ENCODE results near the gene BORCS8. TPM values are rescaled to one million over a fixed set of nuclear protein-coding genes. Genes with fewer than 3 reads are reported as not detected.

The BORCS8 gene
- total and polyA plus RNA-seq, 12 donors, result 21.1 to 33.2 (median 25.0) TPM

DNA sequence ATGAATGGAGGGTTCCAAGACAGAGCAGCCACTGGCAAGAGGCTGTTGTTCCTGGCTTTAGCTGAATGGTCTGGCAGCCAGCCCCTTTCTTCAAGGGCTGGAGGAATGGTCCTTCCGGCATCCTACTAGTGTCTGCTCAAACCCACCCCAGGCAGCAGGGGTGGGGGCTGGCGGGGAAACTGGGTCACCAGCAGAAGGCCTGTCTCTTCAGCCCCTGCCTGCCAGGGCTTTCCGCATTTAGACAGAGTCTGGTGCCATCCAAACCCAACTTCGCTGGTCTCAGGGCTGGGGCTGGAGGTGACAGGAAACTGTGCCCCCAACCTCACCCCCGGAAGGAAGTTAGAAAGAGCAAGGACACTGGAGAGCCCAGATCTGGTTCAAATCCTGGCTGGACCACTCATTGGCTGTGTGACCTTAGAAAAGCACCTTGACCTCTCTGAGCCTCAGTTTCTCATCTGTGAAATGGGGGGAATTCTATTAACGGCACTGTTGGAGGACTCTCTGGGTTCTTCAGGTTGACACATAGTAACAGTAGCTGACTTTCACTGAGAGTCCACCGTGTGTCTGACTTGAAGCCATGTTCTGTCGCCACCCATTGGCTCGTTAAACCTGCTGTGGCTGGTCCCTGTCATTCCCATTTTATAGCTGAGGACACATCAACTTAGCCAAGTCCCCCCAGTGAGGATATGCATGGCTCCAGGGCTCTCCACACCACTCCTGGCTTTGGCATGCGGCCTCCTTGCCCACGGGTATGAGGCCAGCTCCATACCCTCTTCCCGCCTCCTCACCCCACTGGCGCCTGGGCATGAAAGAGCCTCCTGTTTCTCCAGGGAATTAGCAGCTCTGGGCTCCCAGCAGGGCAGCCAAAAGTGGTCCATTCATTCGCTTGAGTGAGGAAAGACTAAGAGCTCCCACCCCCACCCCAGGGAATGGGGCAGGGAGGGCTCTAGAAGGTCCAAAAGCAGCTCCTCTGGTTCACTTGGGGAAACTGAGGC, 13.8 kb upstream of the BORCS8 start:
- no peaks in the 10 kb centered on the region for H3K9me3 ChIP-seq
- H3K27ac ChIP-seq, result no peak overlapping the region
- H3K4me1 ChIP-seq, result peaks cover 4 to 15% (median 10%) of the 10 kb centered on the region in 9 donors
- intact Hi-C loops (cut with DNase I), result no loop called here
- peaks cover 0 to 37% (median 29%) of the 10 kb centered on the region in 7 donors for H3K27me3 ChIP-seq
- TF ChIP-seq, protein P1, sequence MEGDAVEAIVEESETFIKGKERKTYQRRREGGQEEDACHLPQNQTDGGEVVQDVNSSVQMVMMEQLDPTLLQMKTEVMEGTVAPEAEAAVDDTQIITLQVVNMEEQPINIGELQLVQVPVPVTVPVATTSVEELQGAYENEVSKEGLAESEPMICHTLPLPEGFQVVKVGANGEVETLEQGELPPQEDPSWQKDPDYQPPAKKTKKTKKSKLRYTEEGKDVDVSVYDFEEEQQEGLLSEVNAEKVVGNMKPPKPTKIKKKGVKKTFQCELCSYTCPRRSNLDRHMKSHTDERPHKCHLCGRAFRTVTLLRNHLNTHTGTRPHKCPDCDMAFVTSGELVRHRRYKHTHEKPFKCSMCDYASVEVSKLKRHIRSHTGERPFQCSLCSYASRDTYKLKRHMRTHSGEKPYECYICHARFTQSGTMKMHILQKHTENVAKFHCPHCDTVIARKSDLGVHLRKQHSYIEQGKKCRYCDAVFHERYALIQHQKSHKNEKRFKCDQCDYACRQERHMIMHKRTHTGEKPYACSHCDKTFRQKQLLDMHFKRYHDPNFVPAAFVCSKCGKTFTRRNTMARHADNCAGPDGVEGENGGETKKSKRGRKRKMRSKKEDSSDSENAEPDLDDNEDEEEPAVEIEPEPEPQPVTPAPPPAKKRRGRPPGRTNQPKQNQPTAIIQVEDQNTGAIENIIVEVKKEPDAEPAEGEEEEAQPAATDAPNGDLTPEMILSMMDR (IDR thresholded peaks at IDR 0.05), result no peak
- 38 to 47% methylated on average over 14 of the region's 14 CpGs for WGBS, 2 donors
- ATAC-seq (no peak), DNase-seq (no peak)
- H3K4me3 ChIP-seq, result no peak overlapping the region
- H3K36me3 ChIP-seq, result peaks cover 0 to 16% (median 0%) of the 10 kb centered on the region in 9 donors

DNA sequence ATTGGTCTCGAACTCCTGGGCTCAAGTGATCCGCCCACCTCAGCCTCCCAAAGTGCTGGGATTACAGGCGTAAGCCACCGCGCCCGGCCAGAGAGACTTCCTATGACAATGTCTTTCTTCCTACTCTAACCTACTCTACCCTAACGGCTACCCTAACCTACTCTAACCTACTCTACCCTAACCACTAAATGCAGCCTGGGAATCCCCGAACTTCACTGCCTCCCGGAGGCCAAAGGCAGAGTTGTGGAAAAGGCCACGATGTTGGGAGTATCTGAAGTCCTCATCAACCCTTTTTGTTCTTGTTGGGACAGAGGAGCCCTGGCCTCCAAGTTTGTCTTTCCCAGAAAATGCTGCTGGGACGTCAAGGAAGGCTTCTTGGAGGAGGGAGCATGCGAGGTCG, 12.2 kb upstream of the BORCS8 start:
- DNase-seq (no peak), ATAC-seq (no peak)
- Histone ChIP-seq H3K9me3 (no peaks in the 10 kb centered on the region), H3K27me3 (peaks cover 0 to 22% (median 16%) of the 10 kb centered on the region in 7 donors), H3K4me1 (peaks cover 4 to 15% (median 10%) of the 10 kb centered on the region in 9 donors), H3K36me3 (peaks cover 0 to 31% (median 0%) of the 10 kb centered on the region in 9 donors), H3K27ac (no peak overlapping the region), H3K4me3 (peak overlapping the region in 1 of 10 donors; percentile 63)
- 67 to 71% methylated on average over 13 of the region's 13 CpGs for WGBS, 2 donors
- TF ChIP-seq, protein P1 (IDR thresholded peaks at IDR 0.05), result no peak
- intact Hi-C loops (cut with DNase I), result no loop called here

DNA sequence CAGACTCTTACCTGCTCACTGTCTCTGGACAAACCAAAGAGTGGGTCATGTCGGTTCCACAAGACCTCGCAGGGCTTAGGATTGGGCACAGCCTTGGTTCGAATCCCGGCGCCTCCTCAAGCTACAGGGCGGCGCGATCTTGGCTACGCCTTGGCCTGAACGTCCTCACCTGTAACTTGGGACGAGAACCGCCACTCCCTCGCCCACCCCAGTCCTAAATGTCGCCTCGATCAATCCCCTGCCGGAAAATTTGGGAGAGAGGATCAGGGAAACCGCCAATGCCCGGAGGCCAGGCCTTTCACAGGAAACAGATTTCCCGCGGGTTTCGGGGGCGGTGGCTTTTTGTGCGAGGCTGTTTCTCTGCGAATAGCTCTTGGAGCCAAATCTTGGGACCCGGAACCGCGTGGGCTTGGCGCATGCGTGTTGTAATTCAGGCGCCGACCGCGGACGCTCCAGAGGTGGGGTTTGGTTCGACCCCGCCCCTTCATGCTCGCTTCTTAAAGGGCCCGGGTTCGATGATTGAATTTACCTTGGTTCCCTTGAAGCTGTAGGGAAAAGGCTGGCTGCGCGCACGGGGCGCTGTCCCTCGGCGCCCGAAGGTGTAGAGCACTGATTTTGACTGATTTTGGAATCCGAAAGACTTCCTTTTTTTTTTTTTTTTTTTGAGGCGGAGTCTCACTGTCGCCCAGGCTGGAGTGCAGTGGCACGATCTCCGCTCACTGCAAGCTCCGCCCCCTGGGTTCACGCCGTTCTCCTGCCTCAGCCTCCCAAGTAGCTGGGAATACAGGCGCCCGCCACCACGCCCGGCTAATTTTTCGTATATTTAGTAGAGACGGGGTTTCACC, 11.3 kb upstream of the BORCS8 start, which contains the start of gene NR2C2AP:
Gene NR2C2AP (minus strand): TSS at position 403 of the 845 bp plus-strand sequence. CDS start 354 bp downstream, at position 49.
- Histone ChIP-seq H3K27me3 (peaks cover 0 to 12% (median 9%) of the 10 kb centered on the region in 7 donors), H3K27ac (peak within 1 kb of the TSS in 9 of 10 donors; percentile 61 to 87 (median 80)), H3K4me3 (peak within 1 kb of the TSS; percentile 43 to 75 (median 62)), H3K36me3 (peaks cover 0 to 40% (median 9%) of the 10 kb centered on the region in 9 donors), H3K9me3 (no peaks in the 10 kb centered on the region), H3K4me1 (peaks cover 4 to 15% (median 10%) of the 10 kb centered on the region in 9 donors)
- DNase-seq (peak; percentile 93), ATAC-seq (peak; percentile 85 to 98 (median 96))
- intact Hi-C loops (cut with DNase I), result loop anchor here in 1 of 10 donors (1.0 kb wide), 1 partner anchor 11 kb away; the partner anchor contains the start of genes BORCS8 and RFXANK
- TF ChIP-seq, protein P1 (IDR thresholded peaks at IDR 0.05), result no peak
- 6 to 8% methylated on average over 60 of the region's 60 CpGs for WGBS, 2 donors
